GM21786 (cell line): ENCODE measurements around the gene ANKRD27.
"Not testable (repeated sequence)": the region's sequence is repeated elsewhere in the genome, so short reads cannot be mapped to it uniquely, and the experiment has no call there.

Experiments
- ATAC-seq: cut with Tn5 transposase; IDR thresholded peaks from one replicate; pipeline ENCODE4 v1.9.1; 2021; ENCODE audit not compliant: unreplicated experiment

ANKRD27 gene

DNA sequence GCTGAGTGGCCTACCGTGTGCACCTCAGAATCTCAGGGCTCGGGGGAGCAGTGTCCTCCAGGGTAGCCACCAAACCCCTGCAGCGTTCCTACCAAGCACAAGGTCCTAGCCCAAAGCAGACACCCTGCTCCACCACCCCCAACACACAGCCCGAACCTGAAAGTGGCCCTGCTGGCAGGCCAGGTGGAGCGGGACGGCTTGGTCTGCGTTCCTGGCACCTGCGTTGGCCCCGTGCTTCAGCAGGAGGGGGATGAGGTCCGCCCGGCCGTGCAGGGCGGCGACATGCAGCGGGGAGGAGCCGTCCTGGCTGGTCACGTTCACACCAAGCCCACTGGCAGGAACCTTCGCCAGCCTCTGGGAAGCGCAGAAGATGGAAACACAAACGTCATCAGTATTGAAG lies 67.5 kb downstream of the ANKRD27 start:
- ATAC-seq = no peak

DNA sequence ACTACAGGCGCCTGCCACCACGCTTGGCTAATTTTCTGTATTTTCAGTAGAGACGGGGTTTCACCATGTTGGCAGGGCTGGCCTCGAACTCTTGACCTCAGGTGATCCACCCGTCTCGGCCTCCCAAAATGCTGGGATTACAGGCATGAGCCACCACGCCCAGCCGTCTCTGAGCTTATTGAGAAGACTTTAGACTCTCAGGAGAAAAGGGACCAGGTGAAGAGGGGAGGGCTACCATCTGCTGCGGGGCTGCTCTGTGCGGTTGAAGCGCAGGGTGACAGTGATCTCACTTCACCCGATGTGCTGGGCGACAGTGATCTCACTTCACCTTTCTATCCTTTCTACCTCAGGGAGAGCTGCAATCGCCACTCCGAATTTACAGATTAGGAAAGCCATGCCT lies 68.7 kb downstream of the ANKRD27 start:
- ATAC-seq = no peak

DNA sequence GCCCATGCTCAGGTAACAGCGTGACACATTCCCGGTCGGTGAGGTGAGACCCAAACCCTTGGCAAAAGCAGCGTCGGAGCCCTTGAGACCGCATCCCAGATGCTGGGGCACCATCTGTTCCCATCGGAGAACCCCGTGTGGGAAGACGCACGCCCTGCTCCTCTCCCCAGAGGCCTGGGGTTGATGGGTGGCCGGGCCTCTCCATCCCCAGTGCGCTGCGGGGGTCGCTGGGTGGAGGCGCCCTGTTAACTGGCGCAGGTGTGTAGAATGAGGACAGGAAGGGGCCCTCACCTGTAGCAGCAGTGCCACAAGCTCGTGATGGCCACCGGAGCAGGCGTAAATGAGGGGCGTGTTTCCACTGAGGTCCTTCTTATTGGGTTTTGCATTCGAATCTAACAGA lies 69.4 kb downstream of the ANKRD27 start:
- no peak for ATAC-seq

DNA sequence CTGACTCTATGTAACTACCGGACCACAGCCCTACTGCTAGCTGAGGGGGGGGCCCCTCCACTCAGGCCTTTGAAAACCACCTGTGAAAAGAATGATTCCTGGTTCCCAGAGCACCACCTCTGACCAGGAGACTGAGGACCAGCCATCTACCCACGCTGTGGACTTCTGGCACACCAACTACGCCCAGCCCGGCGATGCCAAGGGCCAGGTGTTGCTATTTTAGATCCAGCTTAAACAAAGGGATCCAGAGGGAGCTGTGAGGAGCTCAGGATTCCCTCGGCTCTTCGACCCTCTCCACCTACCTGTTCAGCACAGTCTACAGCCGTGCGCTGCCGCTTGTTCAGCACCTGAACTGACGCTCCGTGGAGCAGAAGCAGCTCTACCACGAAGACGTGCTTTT lies 71.0 kb downstream of the ANKRD27 start:
- no peak for ATAC-seq

DNA sequence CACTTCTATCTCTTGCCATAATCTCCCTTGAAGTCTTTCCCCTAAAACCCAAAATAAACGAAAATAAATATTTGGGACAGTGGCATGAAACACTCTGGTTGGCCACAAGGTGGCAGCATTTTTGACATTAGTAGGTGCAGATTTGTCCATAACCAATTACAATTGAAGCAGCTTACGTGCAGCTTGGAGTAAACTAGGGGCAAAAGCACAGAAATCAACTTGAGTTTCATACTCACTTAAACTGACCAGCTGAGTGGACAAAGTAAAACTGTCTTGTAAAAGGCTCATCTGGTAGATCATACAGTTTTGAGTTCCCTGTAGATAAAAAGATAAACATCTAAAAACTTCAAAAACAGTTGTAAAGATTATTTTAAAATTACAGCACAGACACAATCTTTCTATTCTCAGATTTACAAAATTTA lies 75.2 kb downstream of the ANKRD27 start:
- no peak for ATAC-seq

DNA sequence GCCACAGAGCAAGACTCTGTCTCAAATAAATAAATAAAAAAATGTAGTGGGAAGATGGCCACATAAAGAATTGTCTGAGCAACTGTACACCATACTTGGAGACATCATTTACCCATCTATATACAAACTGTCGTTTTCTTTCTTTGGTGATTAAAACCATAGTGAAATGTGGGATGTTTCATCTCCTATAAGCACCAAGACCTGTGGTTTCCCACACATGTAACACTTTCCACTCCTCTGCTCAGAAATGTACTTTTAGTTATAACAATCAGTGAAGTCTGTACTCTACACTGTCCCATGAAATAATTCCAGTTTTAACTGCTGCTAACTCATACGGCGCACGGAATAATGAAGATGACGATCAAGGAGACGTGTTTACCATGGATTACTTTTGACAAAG lies 75.7 kb downstream of the ANKRD27 start:
- no peak for ATAC-seq

DNA sequence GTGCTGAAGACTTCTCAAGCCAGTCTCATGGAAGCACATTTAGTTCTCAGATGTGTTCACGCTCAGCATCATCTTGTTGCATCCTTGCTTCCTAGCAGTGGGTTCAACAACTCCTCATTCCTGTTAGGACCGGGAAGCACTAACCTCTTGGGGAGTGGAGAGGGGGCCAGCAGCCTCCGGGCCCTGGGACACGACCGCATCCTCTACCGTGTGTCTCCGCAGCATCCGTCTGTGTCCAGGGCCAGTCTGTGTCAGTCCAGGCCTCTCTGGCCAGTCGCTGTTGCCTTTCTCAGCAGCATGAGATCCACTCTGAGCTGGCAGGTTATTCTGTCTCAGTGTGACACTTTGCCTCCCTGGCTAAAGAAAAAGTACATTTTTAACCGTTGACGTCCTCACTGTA lies 77.0 kb downstream of the ANKRD27 start:
- no peak for ATAC-seq

DNA sequence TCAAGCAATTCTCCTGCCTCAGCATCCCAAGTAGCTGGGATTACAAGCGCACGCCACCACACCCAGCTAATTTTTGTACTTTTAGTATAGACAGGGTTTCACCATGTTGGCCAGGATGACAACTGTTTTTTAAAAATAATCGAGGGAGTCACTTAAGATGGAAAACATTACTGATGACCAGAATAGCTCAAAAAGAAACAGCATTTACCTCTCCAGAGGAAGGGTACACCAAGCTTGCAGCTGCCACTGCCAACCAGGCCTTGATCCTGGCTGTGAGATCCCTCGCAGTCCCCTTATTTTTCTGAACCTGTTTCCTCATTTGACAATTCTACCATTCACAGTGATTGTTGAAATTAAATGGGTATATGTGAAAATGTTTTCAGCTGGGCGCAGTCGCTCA lies 79.5 kb downstream of the ANKRD27 start:
- no peak for ATAC-seq

DNA sequence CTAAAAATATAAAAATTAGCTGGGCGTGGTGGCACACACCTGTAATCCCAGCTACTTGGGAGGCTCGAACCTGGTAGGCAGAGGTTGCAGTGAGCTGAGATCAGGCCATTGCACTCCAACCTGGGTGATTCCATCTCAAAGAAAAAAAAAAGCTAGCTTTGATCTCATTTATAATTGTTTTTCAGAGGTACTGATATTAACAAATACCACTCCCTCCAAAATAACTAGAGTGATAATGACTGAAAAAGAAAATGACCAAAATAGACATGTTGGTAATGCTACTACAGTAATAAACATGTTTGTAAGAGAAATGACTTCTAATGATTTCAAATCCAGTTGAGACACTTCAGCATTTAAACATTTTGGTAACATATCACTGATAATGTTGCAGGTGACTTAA lies 81.0 kb downstream of the ANKRD27 start:
- no peak for ATAC-seq

DNA sequence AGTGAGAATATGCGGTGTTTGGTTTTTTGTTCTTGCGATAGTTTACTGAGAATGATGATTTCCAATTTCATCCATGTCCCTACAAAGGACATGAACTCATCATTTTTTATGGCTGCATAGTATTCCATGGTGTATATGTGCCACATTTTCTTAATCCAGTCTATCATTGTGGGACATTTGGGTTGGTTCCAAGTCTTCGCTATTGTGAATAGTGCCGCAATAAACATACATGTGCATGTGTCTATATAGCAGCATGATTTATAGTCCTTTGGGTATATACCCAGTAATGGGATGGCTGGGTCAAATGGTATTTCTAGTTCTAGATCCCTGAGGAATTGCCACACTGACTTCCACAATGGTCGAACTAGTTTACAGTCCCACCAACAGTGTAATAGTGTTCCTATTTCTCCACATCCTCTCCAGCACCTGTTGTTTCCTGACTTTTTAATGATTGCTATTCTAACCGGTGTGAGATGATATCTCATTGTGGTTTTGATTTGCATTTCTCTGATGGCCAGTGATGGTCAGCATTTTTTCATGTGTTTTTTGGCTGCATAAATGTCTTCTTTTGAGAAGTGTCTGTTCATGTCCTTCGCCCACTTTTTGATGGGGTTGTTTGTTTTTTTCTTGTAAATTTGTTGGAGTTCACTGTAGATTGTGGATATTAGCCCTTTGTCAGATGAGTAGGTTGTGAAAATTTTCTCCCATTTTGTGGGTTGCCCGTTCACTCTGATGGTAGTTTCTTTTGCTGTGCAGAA lies 87.1 kb downstream of the ANKRD27 start:
- not testable (repeated sequence) for ATAC-seq

DNA sequence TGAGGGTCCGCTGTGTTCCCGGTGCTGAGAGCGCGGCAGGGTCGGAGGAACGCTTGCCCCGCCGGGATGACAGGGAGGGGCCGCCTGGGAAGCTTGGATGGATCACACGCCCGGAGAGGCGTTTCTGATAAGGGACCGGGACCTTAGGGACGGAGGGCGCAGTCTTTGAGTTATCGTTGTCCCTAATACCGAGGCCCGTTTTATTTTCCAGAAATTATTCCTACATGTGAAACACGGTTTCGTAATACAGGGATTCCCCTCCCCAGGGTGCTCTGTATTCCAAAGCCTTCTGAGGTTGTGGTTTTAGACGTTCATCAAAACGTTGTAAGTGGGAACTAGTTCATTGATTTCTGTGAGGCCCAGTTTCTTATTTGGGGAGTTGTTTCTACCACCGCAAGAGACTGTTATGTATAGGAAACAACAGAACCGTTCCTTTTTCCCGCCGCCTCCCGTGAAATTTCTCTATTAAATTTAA lies 93.2 kb downstream of the ANKRD27 start:
- no peak for ATAC-seq

DNA sequence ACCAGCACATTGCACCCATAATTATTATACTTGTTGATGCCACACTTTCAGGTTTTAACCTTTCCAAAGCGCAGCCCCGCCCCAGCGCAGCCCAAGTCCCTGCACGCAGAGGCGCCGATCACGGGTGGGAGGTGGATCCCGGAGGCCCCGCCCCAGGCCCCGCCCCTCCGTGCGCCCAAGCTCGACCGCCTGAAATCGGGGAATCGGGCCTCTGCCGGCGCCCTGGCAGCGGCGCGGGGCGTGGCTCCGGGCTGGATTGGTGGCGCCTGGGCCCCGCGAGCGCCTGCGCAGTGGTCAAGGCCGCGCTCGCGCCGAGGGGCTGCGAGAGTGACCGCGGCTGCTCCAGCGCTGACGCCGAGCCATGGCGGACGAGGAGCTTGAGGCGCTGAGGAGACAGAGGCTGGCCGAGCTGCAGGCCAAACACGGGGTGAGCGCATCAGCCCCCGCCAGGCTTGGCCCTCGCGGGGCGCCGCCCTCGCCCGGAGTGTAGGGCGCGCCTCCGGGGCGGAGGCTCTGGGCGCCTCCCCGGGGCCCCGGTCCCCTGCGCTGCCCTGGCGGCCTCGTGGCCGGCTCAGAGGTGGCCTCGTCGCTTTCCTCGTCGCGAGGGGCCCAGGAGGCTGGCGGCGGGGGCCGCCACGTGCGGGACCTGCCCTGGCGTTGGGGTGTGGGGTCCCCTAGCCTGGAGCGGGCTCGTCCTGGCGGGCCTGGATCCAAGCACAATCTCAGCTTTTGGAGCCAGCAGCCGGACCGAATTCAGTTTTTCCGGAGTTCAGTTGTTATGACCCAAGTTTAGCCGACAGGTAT lies 93.9 kb downstream of the ANKRD27 start, which contains the start of gene PDCD5:
Gene PDCD5, plus strand, starts transcription at position 290 of the 804 bp plus-strand sequence. Its CDS starts 72 bp downstream, at position 362.
- peak; percentile 94 for ATAC-seq

DNA sequence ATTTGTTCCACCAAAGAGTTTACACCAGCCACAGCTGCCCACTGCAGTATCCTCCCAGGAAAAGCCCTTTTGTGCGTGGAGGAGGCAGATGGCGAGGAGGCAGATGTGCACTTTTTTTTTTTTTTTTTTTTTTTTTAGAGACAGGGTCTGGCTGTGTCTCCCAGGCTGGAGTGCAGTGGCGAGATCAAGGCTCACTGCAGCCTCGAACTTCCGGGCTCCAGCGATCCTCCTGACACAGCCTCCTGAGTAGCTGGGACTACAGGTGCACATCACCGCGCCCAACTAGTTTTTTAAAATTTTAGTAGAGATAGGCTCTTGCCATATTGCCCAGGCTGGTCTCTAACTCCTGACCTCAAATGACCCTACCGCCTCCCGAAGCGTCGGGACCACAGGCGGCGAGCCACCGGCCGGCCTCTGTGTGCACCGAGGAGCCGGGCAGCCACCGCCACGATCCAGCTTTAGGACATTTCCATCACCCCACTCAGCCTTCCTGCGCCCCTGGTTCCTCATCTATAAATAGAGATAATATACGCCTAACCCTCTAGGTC lies 94.6 kb downstream of the ANKRD27 start:
- no peak for ATAC-seq

DNA sequence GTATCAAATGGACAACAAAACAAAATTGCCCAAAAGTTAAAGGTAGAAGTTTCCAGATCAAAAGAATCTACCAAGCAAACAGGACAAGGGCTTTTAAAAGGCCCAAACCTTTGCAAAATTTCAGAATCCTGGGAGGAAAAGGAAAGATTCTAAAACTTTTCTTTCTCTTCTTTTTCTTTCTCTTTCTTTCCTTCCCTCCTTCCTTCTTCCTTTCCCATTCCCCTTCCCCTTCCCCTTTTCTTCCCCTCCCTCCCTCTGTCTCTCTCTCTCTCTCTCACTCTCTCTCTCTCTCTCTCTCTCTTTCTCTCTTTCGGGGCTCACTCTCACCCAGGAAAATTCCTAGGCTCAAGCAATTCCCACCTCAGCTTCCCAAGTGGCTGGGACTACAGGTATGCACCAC lies 98.2 kb downstream of the ANKRD27 start:
- no peak for ATAC-seq

DNA sequence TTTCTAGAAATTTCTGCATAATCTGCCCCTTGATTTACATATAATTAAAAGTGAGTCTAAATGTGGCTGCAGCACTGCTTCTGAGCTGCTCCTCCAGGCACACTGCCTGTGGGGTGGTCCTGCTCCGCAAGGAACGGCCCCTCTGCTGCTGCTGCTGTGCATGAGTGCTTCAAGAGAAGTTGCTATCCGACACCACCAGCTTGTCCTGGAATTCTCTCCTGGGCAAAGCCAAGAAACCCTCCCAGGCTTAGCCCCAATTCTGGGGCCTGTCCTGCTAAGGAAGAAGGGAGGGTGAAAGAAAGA lies 101.5 kb downstream of the ANKRD27 start:
- no peak for ATAC-seq

DNA sequence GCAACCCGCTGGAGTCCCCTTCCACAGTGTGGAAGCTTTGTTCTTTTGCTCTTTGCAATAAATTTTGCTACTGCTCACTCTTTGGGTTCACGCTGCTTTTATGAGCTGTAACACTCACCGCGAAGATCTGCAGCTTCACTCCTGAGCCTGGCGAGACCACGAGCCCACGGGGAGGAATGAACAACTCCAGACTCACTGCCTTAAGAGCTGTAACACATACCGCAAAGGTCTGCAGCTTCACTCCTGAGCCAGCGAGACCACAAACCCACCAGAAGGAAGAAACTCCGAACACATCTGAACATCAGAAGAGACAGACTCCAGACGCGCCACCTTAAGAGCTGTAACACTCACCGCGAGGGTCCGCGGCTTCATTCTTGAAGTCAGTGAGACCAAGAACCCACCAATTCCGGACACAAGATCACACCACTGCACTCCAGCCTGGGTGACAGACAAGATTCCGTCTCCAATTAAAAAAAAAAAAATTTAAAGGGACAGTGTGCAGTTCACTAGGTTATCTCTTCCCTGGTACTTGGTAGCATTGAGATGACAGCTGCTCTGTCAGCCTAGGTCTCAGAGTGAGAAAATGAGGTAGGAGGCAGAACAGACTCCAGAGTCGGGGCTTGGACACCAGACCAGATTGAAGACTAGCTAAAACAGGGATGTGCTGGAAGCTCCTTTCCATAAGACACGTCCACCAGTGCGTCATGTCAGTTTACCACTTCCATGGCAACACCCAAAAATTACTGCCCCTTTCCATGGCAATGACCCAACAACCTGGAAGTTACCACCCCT lies 102.1 kb downstream of the ANKRD27 start:
- ATAC-seq = not testable (repeated sequence)

DNA sequence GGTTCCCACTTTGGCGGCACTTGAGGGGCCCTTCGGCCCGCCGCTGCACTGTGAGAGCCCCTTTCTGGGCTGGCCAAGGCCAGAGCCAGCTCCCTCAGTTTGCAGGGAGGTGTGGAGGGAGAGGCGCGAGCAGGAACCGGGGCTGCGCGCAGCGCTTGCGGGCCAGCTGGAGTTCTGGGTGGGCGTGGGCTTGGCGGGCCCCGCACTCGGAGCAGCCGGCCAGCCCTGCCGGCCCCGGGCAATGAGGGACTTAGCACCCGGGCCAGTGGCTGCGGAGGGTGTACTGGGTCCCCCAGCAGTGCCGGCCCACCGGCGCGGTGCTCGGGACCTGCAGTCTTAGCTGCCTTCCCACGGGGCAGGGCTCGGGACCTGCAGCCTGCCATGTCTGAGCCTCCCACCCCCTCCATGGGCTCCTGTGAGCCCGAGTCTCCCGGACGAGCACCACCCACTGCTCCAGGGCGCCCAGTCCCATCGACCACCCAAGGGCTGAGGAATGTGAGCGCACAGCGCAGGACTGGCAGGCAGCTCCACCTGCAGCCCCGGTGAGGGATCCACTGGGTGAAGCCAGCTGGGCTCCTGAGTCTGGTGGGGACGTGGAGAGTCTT lies 103.4 kb downstream of the ANKRD27 start:
- ATAC-seq = not testable (repeated sequence)

DNA sequence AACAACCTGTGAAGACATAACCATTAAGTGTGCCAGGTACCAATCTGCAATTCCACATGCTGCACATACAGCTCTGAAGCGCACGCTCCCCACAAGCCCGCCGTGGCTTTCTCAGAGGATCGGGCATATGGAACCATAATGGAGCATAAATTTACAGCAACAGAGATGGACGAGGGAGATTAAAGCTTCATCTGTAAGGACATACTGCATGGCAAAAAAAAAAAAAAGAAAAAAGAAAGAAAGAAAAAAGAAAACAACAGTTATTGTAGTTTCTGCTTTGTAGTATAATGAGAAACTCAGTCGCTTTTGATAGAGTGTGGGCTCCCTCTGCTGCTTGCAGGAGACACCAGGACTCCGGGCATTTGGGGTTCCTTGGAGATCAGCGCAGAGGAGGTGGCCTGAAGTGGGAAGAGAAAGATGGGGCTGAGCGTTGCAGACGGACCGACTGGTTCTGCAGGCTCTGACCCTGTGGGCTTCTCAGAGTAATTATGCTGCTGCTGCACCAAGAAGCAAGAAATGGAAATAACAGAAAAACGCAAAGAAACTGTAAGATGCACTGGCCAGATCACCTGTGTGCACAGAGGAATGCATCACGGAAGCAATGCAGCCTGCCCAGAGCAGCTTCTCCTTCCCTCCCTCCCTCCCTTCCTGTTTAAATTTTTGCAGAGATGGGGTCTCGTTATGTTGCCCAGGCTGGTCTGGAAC lies 104.7 kb downstream of the ANKRD27 start:
- ATAC-seq = no peak

DNA sequence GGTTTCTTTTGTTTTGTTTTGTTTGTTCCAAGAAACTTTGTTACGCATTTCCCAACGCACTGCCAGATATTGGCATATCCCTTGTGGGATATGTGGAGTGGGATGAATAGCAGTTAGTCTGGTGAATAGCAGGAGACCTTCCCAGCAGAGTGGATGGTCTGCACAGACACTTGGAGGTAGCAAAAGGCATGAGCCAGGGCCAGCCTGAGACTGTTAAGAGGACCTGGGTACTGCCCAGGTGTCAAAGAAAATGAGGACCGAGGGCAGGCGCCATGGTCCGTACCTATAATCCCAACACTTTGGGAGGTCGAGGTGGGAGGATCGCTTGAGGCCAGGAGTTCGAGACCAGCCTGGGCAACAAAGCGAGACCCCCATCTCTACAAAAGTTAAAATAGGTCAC lies 107.5 kb downstream of the ANKRD27 start:
- no peak for ATAC-seq

DNA sequence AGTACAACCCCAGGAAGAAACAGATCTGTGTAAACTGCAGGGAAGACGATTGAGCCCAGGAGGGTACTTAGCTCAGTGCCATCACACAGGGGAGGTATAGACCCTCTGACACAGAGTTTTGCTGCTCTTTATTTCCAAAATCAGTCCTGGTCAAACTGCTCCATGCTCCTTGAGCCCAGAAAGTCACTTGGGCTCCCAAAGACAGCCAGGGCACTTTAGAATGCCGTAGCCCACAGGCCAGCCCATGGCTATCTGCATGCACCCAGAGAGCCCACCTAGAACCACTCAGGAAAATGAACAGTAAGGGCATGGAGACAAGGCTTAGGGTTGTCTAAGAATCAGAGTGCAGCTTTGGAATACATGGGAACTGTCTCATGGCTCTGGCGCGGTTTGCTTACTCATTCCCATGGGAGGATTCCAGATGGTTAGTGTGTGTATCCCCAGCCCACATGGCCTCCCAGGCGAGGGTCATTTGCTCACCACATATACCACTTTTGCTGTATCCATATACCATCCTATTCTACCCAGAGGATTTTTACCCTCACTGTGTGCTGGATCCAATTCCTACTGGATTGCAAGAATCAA lies 108.6 kb downstream of the ANKRD27 start:
- ATAC-seq = no peak
